ENCODE data around the gene SIX3. TPM values are rescaled to one million over a fixed set of nuclear protein-coding genes. Genes with fewer than 3 reads are reported as not detected.

Gene SIX3
- total RNA-seq, 1 experiment from 2014 or later = 0.07 TPM

DNA sequence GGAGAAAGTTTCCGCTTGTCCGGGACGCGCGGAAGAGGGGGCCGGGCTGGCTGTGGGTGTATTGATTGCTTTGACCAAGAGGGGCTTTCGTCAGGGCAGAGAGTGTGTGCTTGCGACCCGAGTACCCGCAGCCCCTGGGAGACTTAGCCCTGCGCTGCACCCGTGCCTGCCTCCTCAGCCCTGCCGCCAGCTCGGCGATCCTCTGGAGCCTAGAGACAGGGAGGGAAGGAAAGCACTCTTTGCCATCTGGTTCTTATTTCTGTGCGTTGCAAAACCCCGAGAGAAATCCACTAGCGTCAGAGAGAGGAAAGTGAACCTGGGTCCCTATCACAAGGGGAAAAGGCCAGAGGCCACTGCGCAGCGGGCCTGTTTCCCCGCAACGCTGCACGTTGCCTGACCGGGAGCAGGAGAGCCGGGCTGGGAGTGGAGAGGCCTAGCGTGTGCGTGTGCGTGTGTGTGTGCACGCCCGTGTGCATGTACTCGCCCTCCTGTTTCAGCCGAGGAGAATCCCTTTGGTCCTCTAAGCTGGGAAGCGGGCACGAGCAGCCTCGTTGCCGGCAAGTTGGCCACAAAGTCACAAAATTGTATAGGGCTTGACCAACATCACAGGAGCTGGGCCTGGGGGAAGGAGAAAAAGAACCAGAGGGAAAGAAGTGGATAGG lies 1.7 kb downstream of the SIX3 start:
- ChIA-PET POLR2A (ENCODE audit: unreplicated experiment) (no interaction called here), CTCF (no interaction called here)
- no peak overlapping the region for H3K27ac ChIP-seq (ENCODE audit: low read length)
- ATAC-seq = no peak
- no peaks in the 10 kb centered on the region for H3K27me3 ChIP-seq (ENCODE audit: low read length)
- H3K4me1 ChIP-seq (ENCODE audit: insufficient read depth, low read length) = peaks cover 3% of the 10 kb centered on the region
- no peaks in the 10 kb centered on the region for H3F3A ChIP-seq (ENCODE audit: low read length, unreplicated experiment)
- no TSS peak for BruUV-seq (replicated peaks)
- H3K79me2 ChIP-seq (ENCODE audit: low read length) = no peaks in the 10 kb centered on the region
- H3K36me3 ChIP-seq (ENCODE audit: low read depth, low read length) = no peaks in the 10 kb centered on the region
- no peak overlapping the region for H3K4me3 ChIP-seq (ENCODE audit: low read length)
- H3K9me2 ChIP-seq (replicated peaks; ENCODE audit: low read length) = no peaks in the 10 kb centered on the region
- DNase-seq = no peak
- H3K9ac ChIP-seq (ENCODE audit: low read length) = no peak overlapping the region
- H2AFZ ChIP-seq (ENCODE audit: low read length) = no peak overlapping the region
- intact Hi-C loops (cut with micrococcal nuclease) = no loop called here
- no peak overlapping the region for H3K4me2 ChIP-seq (ENCODE audit: low read length)
- TF ChIP-seq EZH2phosphoT487 (IDR thresholded peaks at IDR 0.05; ENCODE audit: borderline replicate concordance, low read length) = no peak
- TF ChIP-seq, protein P1, sequence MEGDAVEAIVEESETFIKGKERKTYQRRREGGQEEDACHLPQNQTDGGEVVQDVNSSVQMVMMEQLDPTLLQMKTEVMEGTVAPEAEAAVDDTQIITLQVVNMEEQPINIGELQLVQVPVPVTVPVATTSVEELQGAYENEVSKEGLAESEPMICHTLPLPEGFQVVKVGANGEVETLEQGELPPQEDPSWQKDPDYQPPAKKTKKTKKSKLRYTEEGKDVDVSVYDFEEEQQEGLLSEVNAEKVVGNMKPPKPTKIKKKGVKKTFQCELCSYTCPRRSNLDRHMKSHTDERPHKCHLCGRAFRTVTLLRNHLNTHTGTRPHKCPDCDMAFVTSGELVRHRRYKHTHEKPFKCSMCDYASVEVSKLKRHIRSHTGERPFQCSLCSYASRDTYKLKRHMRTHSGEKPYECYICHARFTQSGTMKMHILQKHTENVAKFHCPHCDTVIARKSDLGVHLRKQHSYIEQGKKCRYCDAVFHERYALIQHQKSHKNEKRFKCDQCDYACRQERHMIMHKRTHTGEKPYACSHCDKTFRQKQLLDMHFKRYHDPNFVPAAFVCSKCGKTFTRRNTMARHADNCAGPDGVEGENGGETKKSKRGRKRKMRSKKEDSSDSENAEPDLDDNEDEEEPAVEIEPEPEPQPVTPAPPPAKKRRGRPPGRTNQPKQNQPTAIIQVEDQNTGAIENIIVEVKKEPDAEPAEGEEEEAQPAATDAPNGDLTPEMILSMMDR (conservative IDR thresholded peaks at IDR 0.05; ENCODE audit: low read depth, low read length) = no peak
- no peak for TF ChIP-seq EZH2 (IDR thresholded peaks at IDR 0.05; ENCODE audit: low read length, unreplicated experiment)
- no peaks in the 10 kb centered on the region for H3K9me3 ChIP-seq (ENCODE audit: low read length)
- H4K20me1 ChIP-seq (ENCODE audit: low read length) = no peaks in the 10 kb centered on the region

DNA sequence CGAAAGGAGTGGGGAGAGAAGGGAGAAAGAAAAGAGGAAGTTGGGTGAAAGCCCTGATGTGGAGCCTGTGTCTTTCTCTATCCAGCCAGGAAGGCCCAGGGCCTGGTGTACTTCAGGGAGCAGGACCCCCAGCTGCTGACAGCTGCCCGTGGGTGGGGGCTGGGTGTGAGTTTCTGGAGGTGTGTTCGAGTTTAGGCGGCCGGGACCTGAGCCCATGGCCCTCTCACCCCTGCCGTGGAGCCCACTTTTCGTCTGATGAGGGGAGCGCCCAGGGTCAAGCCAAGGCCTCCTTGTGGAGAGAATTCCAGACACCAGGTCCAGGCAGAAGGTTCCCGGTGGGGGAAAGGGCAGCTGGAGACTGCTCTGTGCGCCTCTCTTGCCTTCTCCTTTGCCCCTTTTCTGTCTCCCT lies 2.2 kb downstream of the SIX3 start:
- Histone ChIP-seq H3K4me2 (ENCODE audit: low read length) (no peak overlapping the region), H3K9ac (ENCODE audit: low read length) (no peak overlapping the region)
- POLR2A ChIA-PET (ENCODE audit: unreplicated experiment) = no interaction called here

More for the DNA sequence above, 2.2 kb downstream of the SIX3 start:
- H3K36me3 ChIP-seq (ENCODE audit: low read depth, low read length) = no peaks in the 10 kb centered on the region
- H3K27ac ChIP-seq (ENCODE audit: low read length) = no peak overlapping the region
- CTCF ChIA-PET = no interaction called here
- H3K9me2 ChIP-seq (replicated peaks; ENCODE audit: low read length) = no peaks in the 10 kb centered on the region
- no peak overlapping the region for H3K4me3 ChIP-seq (ENCODE audit: low read length)
- intact Hi-C loops (cut with micrococcal nuclease) = no loop called here
- TF ChIP-seq EZH2phosphoT487 (IDR thresholded peaks at IDR 0.05; ENCODE audit: borderline replicate concordance, low read length) = no peak
- TF ChIP-seq, protein P1 (conservative IDR thresholded peaks at IDR 0.05; ENCODE audit: low read depth, low read length) = no peak
- no peak for TF ChIP-seq EZH2 (IDR thresholded peaks at IDR 0.05; ENCODE audit: low read length, unreplicated experiment)
- H3K27me3 ChIP-seq (ENCODE audit: low read length) = no peaks in the 10 kb centered on the region
- H3K4me1 ChIP-seq (ENCODE audit: insufficient read depth, low read length) = no peaks in the 10 kb centered on the region; the same call in 1 of the 2 replicates
- no peaks in the 10 kb centered on the region for H3K9me3 ChIP-seq (ENCODE audit: low read length)
- no peaks in the 10 kb centered on the region for H3F3A ChIP-seq (ENCODE audit: low read length, unreplicated experiment)
- no peak for DNase-seq
- H3K79me2 ChIP-seq (ENCODE audit: low read length) = no peaks in the 10 kb centered on the region
- no peaks in the 10 kb centered on the region for H4K20me1 ChIP-seq (ENCODE audit: low read length)
- no peak for ATAC-seq
- H2AFZ ChIP-seq (ENCODE audit: low read length) = no peak overlapping the region
- BruUV-seq (replicated peaks) = no TSS peak
